HepG2 (cell line): ENCODE data around the gene ZMYND8. TPM values are rescaled to one million over a fixed set of nuclear protein-coding genes. Genes with fewer than 3 reads are reported as not detected.

Source experiments
- FOXA3 ChIP-seq: IDR thresholded peaks from 2 replicates; pipeline ENCODE4 v1.6.1; 2016; ENCODE audit warnings: missing genetic modification reagents, missing compliant biosample characterization
- GMEB2 ChIP-seq: IDR thresholded peaks from 2 replicates; pipeline ENCODE4 v1.6.1; 2016; ENCODE audit warnings: missing biosample characterization, missing genetic modification reagents, low read depth
- KLF16 ChIP-seq, 2 experiments: sonication (generic) in 1 of 2; formaldehyde crosslinking in 1 of 2; IDR thresholded peaks; 2 replicates each; pipeline versions ENCODE4 v1.6.1 to v1.8.0; 2016 to 2023; ENCODE audit warnings: missing genetic modification reagents in 2 of 2, missing compliant biosample characterization in 1 of 2
- MATR3 ChIP-seq: sonication (generic); formaldehyde crosslinking; IDR thresholded peaks from 2 replicates; pipeline ENCODE4 v1.4.0; 2020; ENCODE audit warnings: missing genetic modification reagents
- PRDM4 ChIP-seq: sonication (generic); formaldehyde crosslinking; IDR thresholded peaks from 2 replicates; pipeline ENCODE4 v1.9.0; 2021; ENCODE audit warnings: missing genetic modification reagents, borderline replicate concordance
- RXRA ChIP-seq: sonication (generic); formaldehyde crosslinking; IDR thresholded peaks from 2 replicates; pipeline ENCODE4 v1.5.1; 2020; ENCODE audit warnings: missing genetic modification reagents
- SMAD3 ChIP-seq: sonication (generic); formaldehyde crosslinking; IDR thresholded peaks from 2 replicates; pipeline ENCODE4 v1.4.0; 2020; ENCODE audit warnings: missing genetic modification reagents
- THRA ChIP-seq: sonication (generic); formaldehyde crosslinking; IDR thresholded peaks from 2 replicates; pipeline ENCODE4 v1.4.0; 2020; ENCODE audit warnings: missing genetic modification reagents, borderline replicate concordance
- ZBTB40 ChIP-seq, 2 experiments: fragments of 450-650 bp in 1 of 2; sonication (generic) in 1 of 2; formaldehyde crosslinking in 1 of 2; IDR thresholded peaks; 2 replicates each; pipeline versions ENCODE4 v1.6.1 to v1.8.0; 2016 to 2022; ENCODE audit warnings: antibody characterized with exemption in 1 of 2, mild to moderate bottlenecking in 1 of 2, missing genetic modification reagents in 1 of 2
- ZNF350 ChIP-seq: sonication (generic); formaldehyde crosslinking; IDR thresholded peaks from 2 replicates; pipeline ENCODE4 v1.4.0; 2020; ENCODE audit warnings: mild to moderate bottlenecking, low read depth, missing genetic modification reagents, borderline replicate concordance
- ZSCAN31 ChIP-seq: sonication (generic); formaldehyde crosslinking; IDR thresholded peaks from 2 replicates; pipeline ENCODE4 v1.5.0; 2020; ENCODE audit warnings: low read depth, mild to moderate bottlenecking, missing genetic modification reagents
- polyA plus RNA-seq, 8 experiments: library from polyadenylated mRNA; depleted of rRNA in 3 of 8; stranded (reverse) in 7 of 8; unstranded in 1 of 8; fragments of >200 nt; fragmentation: Illumina TruSeq in 4 of 8; extraction: Trizol in 4 of 8; gene quantifications; 2 replicates each; pipeline versions ENCODE4 v1.2.1 to v1.2.3, GENCODE V29; 2011 to 2016; ENCODE audit warnings: low read depth in 4 of 8, missing spikeins in 1 of 8, mixed read lengths in 1 of 8; ENCODE audit not compliant: insufficient read depth in 1 of 8
- total RNA-seq, 5 experiments: library from RNA; depleted of rRNA; stranded (reverse); fragments of >200 nt; fragmentation: Illumina TruSeq; extraction: Trizol; gene quantifications; 2 replicates each; pipeline ENCODE4 v1.2.3, GENCODE V29; 2016; ENCODE audit warnings: low read depth in 1 of 5

The ZMYND8 gene
- total and polyA plus RNA-seq, 2 of the 13 experiments (the other 11 are each of a cell fraction or from before 2014, with no cell fraction given), result 53.9 to 84.7 TPM

- peak; percentile 10 for TF ChIP-seq ZNF350
- TF ChIP-seq GMEB2 (CRISPR knock-in tag), result no peak
- TF ChIP-seq FOXA3 (CRISPR knock-in tag), result peak; percentile 48; the same call in 1 of the 2 replicates
- TF ChIP-seq PRDM4 (CRISPR knock-in tag), result 0 out of 2 replicates have a peak, but pooled peaks have one; percentile 21
- no peak for TF ChIP-seq ZSCAN31 (CRISPR knock-in tag)
- TF ChIP-seq THRA, result peak; percentile 52; the same call in 1 of the 2 replicates
- TF ChIP-seq KLF16 (CRISPR knock-in tag; IDR thresholded peaks at IDR 0.05), result peak in 1 of 2 experiments; percentile 75; a peak in 2 of 4 replicates
- peak; percentile 86 for TF ChIP-seq RXRA (CRISPR knock-in tag)
- peak; percentile 79; the same call in 1 of the 2 replicates for TF ChIP-seq SMAD3 (CRISPR knock-in tag)
- no peak for TF ChIP-seq MATR3 (CRISPR knock-in tag)
- TF ChIP-seq ZBTB40 (IDR thresholded peaks at IDR 0.05), result no peak
- TF ChIP-seq ZBTB40 (CRISPR knock-in tag; IDR thresholded peaks at IDR 0.05), result no peak
Measured at GRCh38 chr20:47196091-47197081, 160.1 kb downstream of the ZMYND8 start (continued).
